SK-N-MC (cell line): Measurements from ENCODE around the gene NEK4.

Source experiments
- DNase-seq: peaks from one replicate; pipeline ENCODE4 v3.0.0-alpha.2; 2011; ENCODE audit warnings: low read depth, low spot score
- H3K27ac ChIP-seq: fragments of 200-600 bp; sonication (generic); 2 replicates; pipeline ENCODE4 v1.5.1; 2016; ENCODE audit warnings: mixed run types
- H3K36me3 ChIP-seq: fragments of 200-600 bp; sonication (generic); 2 replicates; pipeline ENCODE4 v1.6.1; 2017; ENCODE audit warnings: antibody characterized with exemption, low read length, mixed read lengths; ENCODE audit not compliant: insufficient read depth
- H3K4me3 ChIP-seq: fragments of 200-600 bp; sonication (generic); 2 replicates; pipeline ENCODE4 v1.5.1; 2016
- H3K9ac ChIP-seq: fragments of 200-600 bp; sonication (generic); 2 replicates; pipeline ENCODE4 v1.8.0; 2017; ENCODE audit warnings: mixed run types, mixed read lengths; ENCODE audit not compliant: insufficient read length
- H3K9me3 ChIP-seq: fragments of 200-600 bp; sonication (generic); 2 replicates; pipeline ENCODE4 v1.6.1; 2017; ENCODE audit warnings: low read depth, mild to moderate bottlenecking, antibody characterized with exemption, low read length, moderate library complexity, mixed read lengths
- EZH2 ChIP-seq: fragments of 200-600 bp; sonication (generic); IDR thresholded peaks from one replicate; pipeline ENCODE4 v1.6.1; 2017; ENCODE audit warnings: antibody characterized with exemption
- FOXP2 ChIP-seq: optimal IDR thresholded peaks from 2 replicates; pipeline ENCODE3; 2011; ENCODE audit warnings: mild to moderate bottlenecking, moderate library complexity; ENCODE audit not compliant: insufficient read depth; ENCODE audit errors: extremely low read length, control extremely low read depth
- POLR2AphosphoS5 ChIP-seq: IDR thresholded peaks from 2 replicates; pipeline ENCODE4 v1.6.1; 2012; ENCODE audit warnings: mild to moderate bottlenecking, low read depth, low read length, borderline replicate concordance

Gene NEK4

GRCh38 chr3:52756141-52756540, 14.6 kb downstream of the NEK4 start:
- TF ChIP-seq EZH2 (no peak), FOXP2 (no peak), POLR2AphosphoS5 (no peak)
- Histone ChIP-seq H3K9me3 (no peaks in the 10 kb centered on the region), H3K27ac (no peak overlapping the region), H3K36me3 (peaks cover 30% of the 10 kb centered on the region; the same call in 1 of the 2 replicates), H3K9ac (no peak overlapping the region), H3K4me3 (no peak overlapping the region)
- DNase-seq, result no peak

- peaks cover 28% of the 10 kb centered on the region; the same call in 1 of the 2 replicates for H3K36me3 ChIP-seq
- no peak overlapping the region for H3K27ac ChIP-seq
- H3K9me3 ChIP-seq, result no peaks in the 10 kb centered on the region
- H3K4me3 ChIP-seq, result no peak overlapping the region
- TF ChIP-seq FOXP2 (no peak), POLR2AphosphoS5 (no peak)
- DNase-seq, result no peak
- no peak overlapping the region for H3K9ac ChIP-seq
Measured at GRCh38 chr3:52754373-52754772, 16.4 kb downstream of the NEK4 start.

GRCh38 chr3:52752045-52752660, 18.6 kb downstream of the NEK4 start:
- no peaks in the 10 kb centered on the region for H3K9me3 ChIP-seq
- H3K4me3 ChIP-seq, result no peak overlapping the region
- H3K9ac ChIP-seq, result no peak overlapping the region
- no peak overlapping the region for H3K27ac ChIP-seq
- DNase-seq, result no peak
- peaks cover 30% of the 10 kb centered on the region; the same call in 1 of the 2 replicates for H3K36me3 ChIP-seq
- TF ChIP-seq EZH2 (no peak), POLR2AphosphoS5 (no peak), FOXP2 (no peak)

GRCh38 chr3:52743721-52744120, 27.0 kb downstream of the NEK4 start:
- peaks cover 15% of the 10 kb centered on the region; the same call in 1 of the 2 replicates for H3K36me3 ChIP-seq
- no peak for DNase-seq

GRCh38 chr3:52743152-52743551, 27.6 kb downstream of the NEK4 start:
- H3K4me3 ChIP-seq, result no peak overlapping the region
- TF ChIP-seq POLR2AphosphoS5 (no peak), FOXP2 (no peak)
- H3K36me3 ChIP-seq, result peaks cover 10% of the 10 kb centered on the region; the same call in 1 of the 2 replicates
- no peak overlapping the region for H3K9ac ChIP-seq
- DNase-seq, result no peak
- no peak overlapping the region for H3K27ac ChIP-seq
- no peaks in the 10 kb centered on the region for H3K9me3 ChIP-seq

More at GRCh38 chr3:52743721-52744120, 27.0 kb downstream of the NEK4 start:
- H3K27ac ChIP-seq, result no peak overlapping the region
- no peak for TF ChIP-seq POLR2AphosphoS5
- no peak for TF ChIP-seq EZH2
- no peak for TF ChIP-seq FOXP2
- H3K9ac ChIP-seq, result no peak overlapping the region
- no peaks in the 10 kb centered on the region for H3K9me3 ChIP-seq
- H3K4me3 ChIP-seq, result no peak overlapping the region

- H3K27ac ChIP-seq, result no peak overlapping the region
- no peak overlapping the region for H3K4me3 ChIP-seq
- peaks cover 10% of the 10 kb centered on the region; the same call in 1 of the 2 replicates for H3K36me3 ChIP-seq
- DNase-seq, result no peak
- no peaks in the 10 kb centered on the region for H3K9me3 ChIP-seq
- H3K9ac ChIP-seq, result no peak overlapping the region
- TF ChIP-seq FOXP2 (no peak), EZH2 (no peak), POLR2AphosphoS5 (no peak)
Measured at GRCh38 chr3:52742418-52743041, 28.2 kb downstream of the NEK4 start.

- no peak overlapping the region for H3K27ac ChIP-seq
- DNase-seq, result no peak
- no peaks in the 10 kb centered on the region for H3K9me3 ChIP-seq
- no peak overlapping the region for H3K9ac ChIP-seq
- H3K36me3 ChIP-seq, result peaks cover 19% of the 10 kb centered on the region; the same call in 1 of the 2 replicates
- TF ChIP-seq FOXP2 (no peak), POLR2AphosphoS5 (no peak), EZH2 (no peak)
- H3K4me3 ChIP-seq, result no peak overlapping the region
Measured at GRCh38 chr3:52739730-52740129, 31.0 kb downstream of the NEK4 start.

- no peak overlapping the region for H3K4me3 ChIP-seq
- DNase-seq, result no peak
- no peaks in the 10 kb centered on the region for H3K9me3 ChIP-seq
- H3K36me3 ChIP-seq, result peaks cover 26% of the 10 kb centered on the region; the same call in 1 of the 2 replicates
- H3K27ac ChIP-seq, result no peak overlapping the region
- TF ChIP-seq EZH2 (no peak), POLR2AphosphoS5 (no peak), FOXP2 (no peak)
- no peak overlapping the region for H3K9ac ChIP-seq
Measured at GRCh38 chr3:52733256-52733891, 37.4 kb downstream of the NEK4 start.
